Caco-2 (cell line): ENCODE data around the gene NXN. TPM values are rescaled to one million over a fixed set of nuclear protein-coding genes. Genes with fewer than 3 reads are reported as not detected.

Experiments
- BruUV-seq: library from RNA; stranded (reverse); fragments of 400-500 nt; replicated peaks from 2 replicates; lab custom pipeline; 2021; lab: Mats Ljungman, UMichigan
- CTCF ChIA-PET: fragments of 300-600 bp; sonication (Branson Sonifier 250); formaldehyde crosslinking; loops from one replicate; lab custom pipeline; 2022; ENCODE audit warnings: antibody characterized with exemption; lab: Charles Lee
- POLR2A ChIA-PET: fragments of 300-600 bp; sonication (Branson Sonifier 250); formaldehyde crosslinking; loops from one replicate; lab custom pipeline; 2022; ENCODE audit warnings: antibody characterized with exemption; lab: Charles Lee
- DNase-seq, 2 experiments: peaks; one replicate each; pipeline versions ENCODE4 v3.0.0 to v3.0.0-alpha.2; 2020 to 2022
- H3K27me3 ChIP-seq: replicated peaks from 2 replicates; pipeline ENCODE4 v1.6.0; 2011; ENCODE audit warnings: low read length; ENCODE audit not compliant: control insufficient read depth, insufficient read depth
- H3K36me3 ChIP-seq: 2 replicates; pipeline ENCODE4 v1.5.1; 2011; ENCODE audit warnings: low read length; ENCODE audit not compliant: control insufficient read depth, insufficient read depth
- H3K4me1 ChIP-seq: fragments of 250-450 bp; sonication (Bioruptor Pico); 2 replicates; pipeline ENCODE4 v1.5.1; 2020; ENCODE audit warnings: mild to moderate bottlenecking
- H3K4me3 ChIP-seq: 2 replicates; pipeline ENCODE4 v1.5.1; 2011; ENCODE audit warnings: low read depth, mild to moderate bottlenecking, control low read depth, low read length
- H3K9me3 ChIP-seq: fragments of 250-450 bp; sonication (Bioruptor Pico); 2 replicates; pipeline ENCODE4 v1.5.1; 2020; ENCODE audit warnings: mild to moderate bottlenecking, moderate library complexity
- H3K27ac Mint-ChIP-seq: one replicate; pipeline ENCODE4 v1.8.0; 2022; ENCODE audit warnings: mixed read lengths; ENCODE audit not compliant: unreplicated experiment
- H3K27me3 Mint-ChIP-seq: one replicate; pipeline ENCODE4 v1.8.0; 2022; ENCODE audit warnings: mixed read lengths; ENCODE audit not compliant: insufficient read depth, unreplicated experiment
- H3K36me3 Mint-ChIP-seq: one replicate; pipeline ENCODE4 v1.8.0; 2022; ENCODE audit warnings: mild to moderate bottlenecking, mixed read lengths; ENCODE audit not compliant: insufficient read depth, unreplicated experiment
- H3K4me1 Mint-ChIP-seq: one replicate; pipeline ENCODE4 v1.8.0; 2022; ENCODE audit warnings: low read depth, mixed read lengths; ENCODE audit not compliant: unreplicated experiment
- H3K4me3 Mint-ChIP-seq: one replicate; pipeline ENCODE4 v1.8.0; 2022; ENCODE audit warnings: mild to moderate bottlenecking, moderate library complexity, mixed read lengths; ENCODE audit not compliant: unreplicated experiment
- H3K9me3 Mint-ChIP-seq: one replicate; pipeline ENCODE4 v1.8.0; 2022; ENCODE audit warnings: mixed read lengths; ENCODE audit not compliant: unreplicated experiment
- CTCF ChIP-seq, 2 experiments: fragments of 200-600 bp in 1 of 2; IDR thresholded peaks; 1 replicate in 1 of 2; 2 replicates in 1 of 2; pipeline versions ENCODE4 v1.5.1 to v1.8.0; 2011 to 2022; ENCODE audit warnings: antibody characterized with exemption in 1 of 2, control low read depth in 1 of 2, inconsistent platforms in 1 of 2, low read depth in 1 of 2, low read length in 1 of 2, mild to moderate bottlenecking in 1 of 2, moderate library complexity in 1 of 2; ENCODE audit not compliant: insufficient read depth in 1 of 2, severe bottlenecking in 1 of 2, unreplicated experiment in 1 of 2
- intact Hi-C: fragments of 100-400 bp; cut with micrococcal nuclease; formaldehyde crosslinking; loops from one replicate; pipeline ENCODE4 v1.10.0; 2022; ENCODE audit not compliant: unreplicated experiment
- total RNA-seq: library from RNA; stranded (reverse); gene quantifications from 2 replicates; pipeline ENCODE4 v1.2.3, GENCODE V29; 2022

NXN gene
- total RNA-seq, 1 experiment from 2014 or later = 76.7 TPM

- TF ChIP-seq CTCF (IDR thresholded peaks at IDR 0.05; ENCODE audit: insufficient read depth in 1 of 2, low read depth in 1 of 2, low read length in 1 of 2, severe bottlenecking in 1 of 2, unreplicated experiment in 1 of 2) = no peak
- Histone ChIP-seq H3K9me3 (no peaks in the 10 kb centered on the region), H3K4me3 (no peak overlapping the region), H3K36me3 (no peaks in the 10 kb centered on the region), H3K4me1 (no peaks in the 10 kb centered on the region), H3K27me3 (no peaks in the 10 kb centered on the region)
- Mint-ChIP-seq H3K36me3 (peaks cover 57% of the 10 kb centered on the region), H3K9me3 (no peaks in the 10 kb centered on the region), H3K4me3 (no peak overlapping the region), H3K4me1 (no peaks in the 10 kb centered on the region), H3K27ac (no peak overlapping the region), H3K27me3 (no peaks in the 10 kb centered on the region)
- CTCF ChIA-PET = no interaction called here
- no TSS peak for BruUV-seq
- intact Hi-C loops = no loop called here
- no peak for DNase-seq
- POLR2A ChIA-PET = no interaction called here
These were observed 119.8 kb downstream of the NXN start for GRCh38 chr17:859824-860195.

GRCh38 chr17:859061-859823 lies 120.3 kb downstream of the NXN start:
- H3K4me1 ChIP-seq = no peaks in the 10 kb centered on the region
- Mint-ChIP-seq H3K4me1 (no peaks in the 10 kb centered on the region), H3K4me3 (no peak overlapping the region), H3K27ac (no peak overlapping the region), H3K27me3 (no peaks in the 10 kb centered on the region), H3K36me3 (peaks cover 56% of the 10 kb centered on the region), H3K9me3 (no peaks in the 10 kb centered on the region)
- no TSS peak for BruUV-seq
- no peaks in the 10 kb centered on the region for H3K9me3 ChIP-seq
- ChIA-PET POLR2A (no interaction called here), CTCF (no interaction called here)
- intact Hi-C loops = no loop called here
- TF ChIP-seq CTCF (IDR thresholded peaks at IDR 0.05; ENCODE audit: insufficient read depth in 1 of 2, low read depth in 1 of 2, low read length in 1 of 2, severe bottlenecking in 1 of 2, unreplicated experiment in 1 of 2) = no peak
- H3K36me3 ChIP-seq = no peaks in the 10 kb centered on the region
- DNase-seq = no peak
- H3K27me3 ChIP-seq = no peaks in the 10 kb centered on the region
- H3K4me3 ChIP-seq = no peak overlapping the region

GRCh38 chr17:856149-856548 lies 123.4 kb downstream of the NXN start:
- H3K4me3 Mint-ChIP-seq = no peak overlapping the region

More at GRCh38 chr17:856149-856548, 123.4 kb downstream of the NXN start:
- Histone ChIP-seq H3K4me3 (no peak overlapping the region), H3K36me3 (no peaks in the 10 kb centered on the region), H3K27me3 (no peaks in the 10 kb centered on the region), H3K9me3 (no peaks in the 10 kb centered on the region), H3K4me1 (no peaks in the 10 kb centered on the region)
- H3K27me3 Mint-ChIP-seq = no peaks in the 10 kb centered on the region
- TF ChIP-seq CTCF (IDR thresholded peaks at IDR 0.05; ENCODE audit: insufficient read depth in 1 of 2, low read depth in 1 of 2, low read length in 1 of 2, severe bottlenecking in 1 of 2, unreplicated experiment in 1 of 2) = no peak
- BruUV-seq = no TSS peak
- no peaks in the 10 kb centered on the region for H3K4me1 Mint-ChIP-seq
- intact Hi-C loops = no loop called here
- H3K36me3 Mint-ChIP-seq = peaks cover 56% of the 10 kb centered on the region
- DNase-seq = no peak
- ChIA-PET POLR2A (no interaction called here), CTCF (no interaction called here)
- no peaks in the 10 kb centered on the region for H3K9me3 Mint-ChIP-seq
- H3K27ac Mint-ChIP-seq = no peak overlapping the region
